HK-2 (cell line): ENCODE results near the gene TMEM150A.
"Not testable (repeated sequence)": the region's sequence is repeated elsewhere in the genome, so short reads cannot be mapped to it uniquely, and the experiment has no call there.

ENCODE experiments used
- DNase-seq: peaks from one replicate; pipeline ENCODE4 v3.0.0-alpha.2; 2018; ENCODE audit not compliant: unreplicated experiment

Gene TMEM150A

GRCh38 chr2:85566265-85566664 is 36.2 kb downstream of the TMEM150A start:
- no peak for DNase-seq

- DNase-seq = no peak
These were observed 38.3 kb downstream of the TMEM150A start for GRCh38 chr2:85564144-85564563.

- peak; percentile 94 for DNase-seq
These were observed 41.0 kb downstream of the TMEM150A start, which contains the start of gene GGCX for GRCh38 chr2:85561280-85562212. Gene GGCX (minus strand): TSS chr2:85561493. CDS start chr2:85561428, 65 bp downstream.

GRCh38 chr2:85560812-85561279 is 41.7 kb downstream of the TMEM150A start:
- DNase-seq = no peak

- DNase-seq = not testable (repeated sequence)
These were observed 42.1 kb downstream of the TMEM150A start for GRCh38 chr2:85560403-85560726.

GRCh38 chr2:85558160-85558559 is 44.3 kb downstream of the TMEM150A start:
- no peak for DNase-seq

GRCh38 chr2:85557130-85557529 is 45.4 kb downstream of the TMEM150A start:
- DNase-seq = no peak

- DNase-seq = no peak
These were observed 47.4 kb downstream of the TMEM150A start for GRCh38 chr2:85554980-85555612.

- DNase-seq = no peak
These were observed 49.3 kb downstream of the TMEM150A start for GRCh38 chr2:85553184-85553583.

GRCh38 chr2:85551698-85552678 is 50.5 kb downstream of the TMEM150A start:
- DNase-seq = peak; percentile 80

- no peak for DNase-seq
These were observed 52.0 kb downstream of the TMEM150A start for GRCh38 chr2:85550486-85550885.

- no peak for DNase-seq
These were observed 52.7 kb downstream of the TMEM150A start for GRCh38 chr2:85549826-85550225.

- DNase-seq = no peak
These were observed 53.4 kb downstream of the TMEM150A start for GRCh38 chr2:85549095-85549494.

GRCh38 chr2:85548608-85548900 is 53.9 kb downstream of the TMEM150A start:
- DNase-seq = no peak
